HCT116 (cell line): ENCODE data around the gene SLC2A9.

Source experiments
- EZH2phosphoT487 ChIP-seq: fragments of 200-600 bp; IDR thresholded peaks from 2 replicates; pipeline ENCODE4 v1.6.1; 2018; ENCODE audit warnings: antibody characterized with exemption, borderline replicate concordance
- JUND ChIP-seq: IDR thresholded peaks from 2 replicates; pipeline ENCODE4 v1.6.1; 2012
- POLR2AphosphoS5 ChIP-seq: IDR thresholded peaks from 2 replicates; pipeline ENCODE4 v1.6.1; 2011; ENCODE audit warnings: mild to moderate bottlenecking, low read depth, low read length, moderate library complexity
- RAD21 ChIP-seq: IDR thresholded peaks from 2 replicates; pipeline ENCODE4 v1.6.1; 2012; ENCODE audit warnings: low read depth, mild to moderate bottlenecking
- SP1 ChIP-seq: IDR thresholded peaks from 2 replicates; pipeline ENCODE4 v1.6.1; 2012; ENCODE audit warnings: low read depth
- YY1 ChIP-seq: IDR thresholded peaks from 2 replicates; pipeline ENCODE4 v1.6.1; 2011; ENCODE audit warnings: low read length, low read depth, moderate library complexity, mild to moderate bottlenecking; ENCODE audit not compliant: insufficient replicate concordance; ENCODE audit errors: extremely low read depth
- ZFX ChIP-seq: fragments of 450-650 bp; IDR thresholded peaks from 2 replicates; pipeline ENCODE4 v1.6.1; 2017
- TF ChIP-seq, protein P1 (sequence below), 3 experiments: fragments of 200-600 bp in 1 of 3; sonication (generic) in 1 of 3; IDR thresholded peaks in 2 of 3; conservative IDR thresholded peaks in 1 of 3; 2 replicates each; pipeline ENCODE4 v1.5.1; 2012 to 2017; ENCODE audit warnings: low read depth in 2 of 3, low read length in 2 of 3, antibody characterized with exemption in 1 of 3, borderline replicate concordance in 1 of 3, control low read depth in 1 of 3, mild to moderate bottlenecking in 1 of 3, mixed read lengths in 1 of 3, mixed run types in 1 of 3, moderate library complexity in 1 of 3; ENCODE audit not compliant: insufficient read depth in 1 of 3
- TF ChIP-seq, protein P2 (sequence below): IDR thresholded peaks from 2 replicates; pipeline ENCODE4 v1.6.1; 2012

DNA sequence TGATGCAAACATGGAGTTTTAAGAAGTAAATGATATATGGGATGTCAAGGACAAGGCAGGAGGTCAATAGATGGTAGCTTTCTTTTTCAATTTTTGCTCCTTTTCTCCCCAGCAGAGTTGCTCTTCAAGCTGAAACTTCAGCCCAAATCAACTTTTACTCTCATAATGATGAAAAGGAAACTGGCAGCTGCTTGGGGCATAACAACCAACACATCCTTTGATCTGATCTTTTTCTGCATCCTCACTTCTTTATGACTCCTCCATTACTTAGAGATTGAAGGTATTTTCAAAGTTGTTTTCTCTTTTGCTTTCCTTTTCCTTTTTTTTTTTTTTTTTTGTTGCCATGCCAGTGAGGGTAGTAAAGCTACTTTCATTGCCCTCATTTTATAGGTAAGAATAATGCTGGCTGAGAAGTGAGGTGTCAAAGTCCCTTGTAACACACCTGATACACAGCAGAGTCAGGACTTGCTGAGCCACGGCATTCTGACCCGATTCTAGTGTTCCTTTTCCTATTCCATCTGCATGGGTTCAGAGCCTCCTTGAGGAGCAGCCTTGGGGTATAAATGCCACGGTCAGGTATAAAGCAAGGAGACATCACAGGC is 26.9 kb downstream of the SLC2A9 start:
- TF ChIP-seq SP1 (no peak), JUND (no peak), ZFX (no peak), YY1 (no peak), RAD21 (no peak), EZH2phosphoT487 (no peak), POLR2AphosphoS5 (no peak)
- TF ChIP-seq, protein P1, sequence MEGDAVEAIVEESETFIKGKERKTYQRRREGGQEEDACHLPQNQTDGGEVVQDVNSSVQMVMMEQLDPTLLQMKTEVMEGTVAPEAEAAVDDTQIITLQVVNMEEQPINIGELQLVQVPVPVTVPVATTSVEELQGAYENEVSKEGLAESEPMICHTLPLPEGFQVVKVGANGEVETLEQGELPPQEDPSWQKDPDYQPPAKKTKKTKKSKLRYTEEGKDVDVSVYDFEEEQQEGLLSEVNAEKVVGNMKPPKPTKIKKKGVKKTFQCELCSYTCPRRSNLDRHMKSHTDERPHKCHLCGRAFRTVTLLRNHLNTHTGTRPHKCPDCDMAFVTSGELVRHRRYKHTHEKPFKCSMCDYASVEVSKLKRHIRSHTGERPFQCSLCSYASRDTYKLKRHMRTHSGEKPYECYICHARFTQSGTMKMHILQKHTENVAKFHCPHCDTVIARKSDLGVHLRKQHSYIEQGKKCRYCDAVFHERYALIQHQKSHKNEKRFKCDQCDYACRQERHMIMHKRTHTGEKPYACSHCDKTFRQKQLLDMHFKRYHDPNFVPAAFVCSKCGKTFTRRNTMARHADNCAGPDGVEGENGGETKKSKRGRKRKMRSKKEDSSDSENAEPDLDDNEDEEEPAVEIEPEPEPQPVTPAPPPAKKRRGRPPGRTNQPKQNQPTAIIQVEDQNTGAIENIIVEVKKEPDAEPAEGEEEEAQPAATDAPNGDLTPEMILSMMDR (IDR thresholded peaks at IDR 0.05 in 2 of 3, conservative IDR thresholded peaks at IDR 0.05 in 1 of 3; ENCODE audit: borderline replicate concordance in 1 of 3, insufficient read depth in 1 of 3, low read depth in 2 of 3, low read length in 2 of 3): no peak
- TF ChIP-seq, protein P2, sequence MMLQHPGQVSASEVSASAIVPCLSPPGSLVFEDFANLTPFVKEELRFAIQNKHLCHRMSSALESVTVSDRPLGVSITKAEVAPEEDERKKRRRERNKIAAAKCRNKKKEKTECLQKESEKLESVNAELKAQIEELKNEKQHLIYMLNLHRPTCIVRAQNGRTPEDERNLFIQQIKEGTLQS: no peak
